Left lung (tissue), 10 donors: ENCODE measurements around the gene INHBE. TPM values are rescaled to one million over a fixed set of nuclear protein-coding genes. Genes with fewer than 3 reads are reported as not detected.
"Not testable (repeated sequence)": the region's sequence is repeated elsewhere in the genome, so short reads cannot be mapped to it uniquely, and the experiment has no call there.

ENCODE experiments used
- ATAC-seq: fragments of 200-7000 bp; cut with Tn5 transposase; one replicate; pipeline ENCODE4 v1.9.1; 2020; ENCODE audit warnings: moderate library complexity
- DNase-seq, 4 donors: peaks; one replicate each; pipeline ENCODE4 v3.0.0-alpha.2; 2013 to 2020
- H3K27ac ChIP-seq, 2 donors: fragments of 200-600 bp; sonication (generic) in 1 of 2; one replicate each; pipeline versions ENCODE4 v1.5.0 to v1.8.0; 2020 to 2021
- H3K27me3 ChIP-seq, 2 donors: fragments of 200-600 bp; sonication (generic) in 1 of 2; one replicate each; pipeline versions ENCODE4 v1.5.0 to v1.8.0; 2020 to 2021
- H3K36me3 ChIP-seq, 2 donors: fragments of 200-600 bp; sonication (generic) in 1 of 2; one replicate each; pipeline versions ENCODE4 v1.5.0 to v1.8.0; 2020 to 2021
- H3K4me1 ChIP-seq, 2 donors: fragments of 200-600 bp; one replicate each; pipeline ENCODE4 v1.8.0; 2021
- H3K4me3 ChIP-seq, 2 donors: fragments of 200-600 bp; sonication (generic) in 1 of 2; one replicate each; pipeline versions ENCODE4 v1.5.0 to v1.8.0; 2020 to 2021; ENCODE audit warnings: mild to moderate bottlenecking in 1 of 2
- H3K9me3 ChIP-seq, 2 donors: fragments of 200-600 bp; sonication (generic) in 1 of 2; one replicate each; pipeline versions ENCODE4 v1.5.0 to v1.8.0; 2020 to 2021
- CTCF ChIP-seq, 2 donors: fragments of 200-600 bp; sonication (generic) in 1 of 2; IDR thresholded peaks; one replicate each; pipeline versions ENCODE4 v1.5.0 to v1.8.0; 2021; ENCODE audit warnings: antibody characterized with exemption in 2 of 2
- intact Hi-C, 2 donors: fragments of 100-400 bp; cut with DNase I; formaldehyde crosslinking; loops; one replicate each; pipeline versions ENCODE4 v1.11.2 to v1.14.2; 2022
- polyA plus RNA-seq, 6 donors: library from polyadenylated mRNA; unstranded; fragments of 120-200 nt; gene quantifications; one replicate each; pipeline ENCODE4 v1.2.1, GENCODE V29; 2013; ENCODE audit not compliant: insufficient read length in 6 of 6
- total RNA-seq, 2 donors: library from RNA; stranded (reverse); fragmentation: NEBNext Ultra II Directional; extraction: Animal tissue kit (Norgen Biotek cat#: 25700); gene quantifications; one replicate each; pipeline ENCODE4 v1.2.1, GENCODE V29; 2021
- donor health status: DM: no; HTN: yes; CAD: no.
- donor health status: DM: no; HTN: no; CAD: no.

Gene INHBE
- total and polyA plus RNA-seq, 8 donors, result 0.52 to 1.4 (median 0.77) TPM; not detected in 1

GRCh38 chr12:57434517-57435223 lies 20.4 kb upstream of the INHBE start, which contains the start of gene INHBC:
Gene INHBC, plus strand, starts transcription at chr12:57434784. Its CDS starts 103 bp downstream, at chr12:57434887.
- Histone ChIP-seq H3K9me3 (no peaks in the 10 kb centered on the region), H3K4me3 (no peak within 1 kb of the TSS), H3K27me3 (no peaks in the 10 kb centered on the region), H3K36me3 (no peaks in the 10 kb centered on the region), H3K27ac (no peak within 1 kb of the TSS), H3K4me1 (peaks cover 0 to 6% of the 10 kb centered on the region in 2 donors)
- DNase-seq (no peak), ATAC-seq (no peak)
- intact Hi-C loops, result no loop called here
- TF ChIP-seq CTCF (IDR thresholded peaks at IDR 0.05), result no peak

- intact Hi-C loops, result no loop called here
- Histone ChIP-seq H3K36me3 (no peaks in the 10 kb centered on the region), H3K4me1 (peaks cover 0 to under 1% of the 10 kb centered on the region in 2 donors), H3K4me3 (no peak overlapping the region), H3K27me3 (no peaks in the 10 kb centered on the region), H3K27ac (no peak overlapping the region), H3K9me3 (no peaks in the 10 kb centered on the region)
- DNase-seq, result no peak
- TF ChIP-seq CTCF (IDR thresholded peaks at IDR 0.05), result no peak
- ATAC-seq, result no peak
Measured at GRCh38 chr12:57435293-57435692, 19.8 kb upstream of the INHBE start.

- no peaks in the 10 kb centered on the region for H3K36me3 ChIP-seq
Measured at GRCh38 chr12:57438400-57438799, 16.7 kb upstream of the INHBE start.

GRCh38 chr12:57439762-57440266 lies 15.3 kb upstream of the INHBE start:
- ATAC-seq (no peak), DNase-seq (no peak)
- H3K9me3 ChIP-seq, result peaks cover 0 to 7% of the 10 kb centered on the region in 2 donors
- no peak overlapping the region for H3K4me3 ChIP-seq
- H3K4me1 ChIP-seq, result no peaks in the 10 kb centered on the region
- intact Hi-C loops, result no loop called here
- H3K27ac ChIP-seq, result no peak overlapping the region
- no peaks in the 10 kb centered on the region for H3K27me3 ChIP-seq
- TF ChIP-seq CTCF (IDR thresholded peaks at IDR 0.05), result no peak
- H3K36me3 ChIP-seq, result no peaks in the 10 kb centered on the region

More at GRCh38 chr12:57438400-57438799, 16.7 kb upstream of the INHBE start:
- intact Hi-C loops, result no loop called here
- Histone ChIP-seq H3K27me3 (no peaks in the 10 kb centered on the region), H3K4me3 (no peak overlapping the region), H3K9me3 (peaks cover 0 to 7% of the 10 kb centered on the region in 2 donors), H3K4me1 (no peaks in the 10 kb centered on the region), H3K27ac (no peak overlapping the region)
- ATAC-seq (no peak), DNase-seq (no peak)
- TF ChIP-seq CTCF (IDR thresholded peaks at IDR 0.05), result no peak

- intact Hi-C loops, ATAC-seq, DNase-seq, H3K36me3 ChIP-seq, H3K27ac ChIP-seq, H3K27me3 ChIP-seq, H3K4me3 ChIP-seq, H3K9me3 ChIP-seq, H3K4me1 ChIP-seq: not testable (repeated sequence)
Measured at GRCh38 chr12:57441393-57441792, 13.7 kb upstream of the INHBE start.
